Fibroblast of lung (primary cell): ENCODE data around the gene SERPINB2. TPM values are rescaled to one million over a fixed set of nuclear protein-coding genes. Genes with fewer than 3 reads are reported as not detected.

Source experiments
- DNase-seq, 2 donors: peaks; one replicate each; pipeline versions ENCODE4 v3.0.0 to v3.0.0-alpha.2; 2010; ENCODE audit warnings: low read depth in 2 of 2
- H2AFZ ChIP-seq: 2 replicates; pipeline ENCODE4 v1.5.1; 2012; ENCODE audit warnings: low read length, control low read depth, inconsistent platforms
- H3K27ac ChIP-seq: 2 replicates; pipeline ENCODE4 v1.5.1; 2011; ENCODE audit warnings: low read length, control low read depth; ENCODE audit not compliant: insufficient read depth
- H3K27me3 ChIP-seq: 2 replicates; pipeline ENCODE4 v1.5.1; 2011; ENCODE audit warnings: mild to moderate bottlenecking, low read length; ENCODE audit not compliant: control insufficient read depth, insufficient read depth
- H3K36me3 ChIP-seq: 2 replicates; pipeline ENCODE4 v1.5.1; 2011; ENCODE audit warnings: low read length; ENCODE audit not compliant: control insufficient read depth, insufficient read depth
- H3K4me1 ChIP-seq: 2 replicates; pipeline ENCODE4 v1.5.1; 2011; ENCODE audit warnings: low read length; ENCODE audit not compliant: control insufficient read depth, insufficient read depth; ENCODE audit errors: extremely low read depth
- H3K4me2 ChIP-seq: 2 replicates; pipeline ENCODE4 v1.5.1; 2011; ENCODE audit warnings: low read length, control low read depth; ENCODE audit not compliant: insufficient read depth; ENCODE audit errors: extremely low read depth
- H3K4me3 ChIP-seq, 4 experiments: fragments of 200-600 bp in 1 of 4; sonication (generic) in 1 of 4; replicated peaks in 1 of 4; 2 replicates each; pipeline ENCODE4 v1.5.1; 2011 to 2016; ENCODE audit warnings: low read length in 4 of 4, low read depth in 3 of 4, mild to moderate bottlenecking in 3 of 4, control low read depth in 2 of 4, inconsistent platforms in 1 of 4, mixed read lengths in 1 of 4; ENCODE audit not compliant: insufficient read depth in 1 of 4; ENCODE audit errors: control extremely low read depth in 1 of 4
- H3K79me2 ChIP-seq: 2 replicates; pipeline ENCODE4 v1.5.1; 2012; ENCODE audit warnings: mild to moderate bottlenecking, low read length, inconsistent platforms; ENCODE audit not compliant: control insufficient read depth, insufficient read depth
- H3K9ac ChIP-seq: 2 replicates; pipeline ENCODE4 v1.5.1; 2011; ENCODE audit warnings: mild to moderate bottlenecking, low read length, control low read depth; ENCODE audit not compliant: insufficient read depth
- H3K9me3 ChIP-seq: 2 replicates; pipeline ENCODE4 v1.5.1; 2012; ENCODE audit warnings: low read depth, low read length; ENCODE audit not compliant: control insufficient read depth, insufficient read depth
- H4K20me1 ChIP-seq: 2 replicates; pipeline ENCODE4 v1.5.1; 2011; ENCODE audit warnings: low read length; ENCODE audit not compliant: control insufficient read depth, insufficient read depth; ENCODE audit errors: extremely low read depth
- CTCF ChIP-seq, 2 donors: IDR thresholded peaks in 1 of 2; conservative IDR thresholded peaks in 1 of 2; 1 replicate in 1 of 2; 2 replicates in 1 of 2; pipeline ENCODE4 v1.5.1; 2011 to 2012; ENCODE audit warnings: low read length in 2 of 2, control low read depth in 1 of 2, inconsistent platforms in 1 of 2, low read depth in 1 of 2, mild to moderate bottlenecking in 1 of 2
- EZH2 ChIP-seq: IDR thresholded peaks from 2 replicates; pipeline ENCODE4 v1.5.1; 2012; ENCODE audit warnings: low read length, control low read depth, mild to moderate bottlenecking; ENCODE audit errors: missing control alignments
- polyA plus RNA-seq, 2 donors: library from polyadenylated mRNA; depleted of rRNA in 1 of 2; stranded (reverse) in 1 of 2; unstranded in 1 of 2; fragments of >200 nt; gene quantifications; 2 replicates each; pipeline ENCODE4 v1.2.1, GENCODE V29; 2011 to 2012; ENCODE audit warnings: missing spikeins in 1 of 2
- total RNA-seq: library from RNA; depleted of rRNA; stranded (reverse); fragments of >200 nt; gene quantifications from 2 replicates; pipeline ENCODE4 v1.2.1, GENCODE V29; 2014

The SERPINB2 gene
- total and polyA plus RNA-seq, 2 donors (not counting 1 experiment from before 2014, with no cell fraction given), result 12.1 to 25.0 TPM

GRCh38 chr18:63867368-63868125, 20.0 kb upstream of the SERPINB2 start:
- no peaks in the 10 kb centered on the region for H3K79me2 ChIP-seq
- no peak overlapping the region for H3K9ac ChIP-seq
- H3K4me3 ChIP-seq, result no peak overlapping the region
- H3K4me1 ChIP-seq, result peaks cover 12% of the 10 kb centered on the region
- no peak for DNase-seq
- no peak overlapping the region for H3K27ac ChIP-seq
- H3K36me3 ChIP-seq, result no peaks in the 10 kb centered on the region
- TF ChIP-seq EZH2, result no peak
- TF ChIP-seq CTCF (conservative IDR thresholded peaks at IDR 0.05 in 1 of 2, IDR thresholded peaks at IDR 0.05 in 1 of 2; ENCODE audit: low read depth in 1 of 2, low read length in 2 of 2), result no peak
- H3K9me3 ChIP-seq, result no peaks in the 10 kb centered on the region
- H3K27me3 ChIP-seq, result no peaks in the 10 kb centered on the region
- no peak overlapping the region for H2AFZ ChIP-seq
- no peak overlapping the region for H3K4me2 ChIP-seq
- H4K20me1 ChIP-seq, result no peaks in the 10 kb centered on the region

- peaks cover 12% of the 10 kb centered on the region for H3K4me1 ChIP-seq
- H3K4me2 ChIP-seq, result no peak overlapping the region
- no peak overlapping the region for H3K9ac ChIP-seq
- DNase-seq, result no peak
- H3K9me3 ChIP-seq, result no peaks in the 10 kb centered on the region
- no peak overlapping the region for H3K4me3 ChIP-seq
- no peak overlapping the region for H2AFZ ChIP-seq
- H3K27me3 ChIP-seq, result no peaks in the 10 kb centered on the region
- H4K20me1 ChIP-seq, result no peaks in the 10 kb centered on the region
- TF ChIP-seq EZH2 (no peak), CTCF (conservative IDR thresholded peaks at IDR 0.05 in 1 of 2, IDR thresholded peaks at IDR 0.05 in 1 of 2; ENCODE audit: low read depth in 1 of 2, low read length in 2 of 2) (no peak)
- H3K79me2 ChIP-seq, result no peaks in the 10 kb centered on the region
- H3K36me3 ChIP-seq, result no peaks in the 10 kb centered on the region
- peak overlapping the region; percentile 89 for H3K27ac ChIP-seq
Measured at GRCh38 chr18:63868546-63868945, 19.0 kb upstream of the SERPINB2 start.

- Histone ChIP-seq H3K9me3 (no peaks in the 10 kb centered on the region), H3K4me3 (no peak overlapping the region), H3K36me3 (no peaks in the 10 kb centered on the region), H3K4me2 (peak overlapping the region; percentile 35), H3K9ac (peak overlapping the region; percentile 38), H3K27me3 (no peaks in the 10 kb centered on the region), H3K79me2 (no peaks in the 10 kb centered on the region), H4K20me1 (no peaks in the 10 kb centered on the region), H3K4me1 (peaks cover 12% of the 10 kb centered on the region), H2AFZ (peak overlapping the region; percentile 29), H3K27ac (peak overlapping the region; percentile 89)
- DNase-seq, result peak; percentile 17 to 86
- no peak for TF ChIP-seq EZH2
- TF ChIP-seq CTCF (conservative IDR thresholded peaks at IDR 0.05 in 1 of 2, IDR thresholded peaks at IDR 0.05 in 1 of 2; ENCODE audit: low read depth in 1 of 2, low read length in 2 of 2), result no peak
Measured at GRCh38 chr18:63869374-63869773, 18.1 kb upstream of the SERPINB2 start.
